GM19099 (cell line): Measurements from ENCODE around the gene FFAR3.

ENCODE experiments used
- POLR2A ChIP-seq: IDR thresholded peaks from 3 replicates; pipeline ENCODE4 v1.6.1; 2011; ENCODE audit warnings: low read depth; ENCODE audit not compliant: insufficient read length; ENCODE audit errors: extremely low read depth

The FFAR3 gene

GRCh38 chr19:35352448-35353304, 5.6 kb upstream of the FFAR3 start:
- no peak for TF ChIP-seq POLR2A

- TF ChIP-seq POLR2A: no peak
These were observed 4.6 kb upstream of the FFAR3 start for GRCh38 chr19:35353635-35354034.

GRCh38 chr19:35354898-35355297, 3.4 kb upstream of the FFAR3 start:
- TF ChIP-seq POLR2A: no peak

GRCh38 chr19:35355791-35356460, 2.3 kb upstream of the FFAR3 start:
- no peak for TF ChIP-seq POLR2A

GRCh38 chr19:35360880-35361420, 2.7 kb downstream of the FFAR3 start:
- TF ChIP-seq POLR2A: no peak

GRCh38 chr19:35362261-35363000, 4.2 kb downstream of the FFAR3 start:
- no peak for TF ChIP-seq POLR2A

GRCh38 chr19:35363001-35363590, 4.8 kb downstream of the FFAR3 start:
- TF ChIP-seq POLR2A: no peak

GRCh38 chr19:35363711-35364425, 5.6 kb downstream of the FFAR3 start:
- TF ChIP-seq POLR2A: no peak

GRCh38 chr19:35365303-35365702, 7.0 kb downstream of the FFAR3 start:
- no peak for TF ChIP-seq POLR2A

GRCh38 chr19:35368378-35368777, 10.1 kb downstream of the FFAR3 start:
- no peak for TF ChIP-seq POLR2A

- no peak for TF ChIP-seq POLR2A
These were observed 11.3 kb downstream of the FFAR3 start for GRCh38 chr19:35369522-35369921.

GRCh38 chr19:35370722-35371121, 12.5 kb downstream of the FFAR3 start, which contains the start of gene GPR42:
GPR42 (plus strand) TSS chr19:35371068; CDS start chr19:35371360, 292 bp downstream.
- TF ChIP-seq POLR2A: no peak

GRCh38 chr19:35373492-35373891, 15.2 kb downstream of the FFAR3 start:
- TF ChIP-seq POLR2A: no peak
